HG02759 (cell line): Measurements from ENCODE around the gene TCF4.

Experiments used
- ATAC-seq: cut with Tn5 transposase; IDR thresholded peaks from one replicate; pipeline ENCODE4 v1.9.1; 2021; ENCODE audit warnings: mild to moderate bottlenecking, moderate library complexity; ENCODE audit not compliant: unreplicated experiment

TCF4 gene

GRCh38 chr18:55588111-55588869, at the start of gene TCF4:
TCF4 (minus strand) TSS chr18:55588192; CDS start chr18:55587116, 1,076 bp downstream.
- ATAC-seq: no peak

GRCh38 chr18:55637204-55637603, 49.2 kb upstream of the TCF4 start:
- ATAC-seq: no peak

GRCh38 chr18:55635439-55635838, 47.4 kb upstream of the TCF4 start:
- no peak for ATAC-seq

GRCh38 chr18:55634545-55634944, 46.6 kb upstream of the TCF4 start:
- no peak for ATAC-seq

- no peak for ATAC-seq
Measured at GRCh38 chr18:55633032-55633431, 45.0 kb upstream of the TCF4 start.

GRCh38 chr18:55629133-55629532, 41.1 kb upstream of the TCF4 start:
- ATAC-seq: no peak

- no peak for ATAC-seq
Measured at GRCh38 chr18:55627007-55627406, 39.0 kb upstream of the TCF4 start.

- no peak for ATAC-seq
Measured at GRCh38 chr18:55625901-55626300, 37.9 kb upstream of the TCF4 start.

GRCh38 chr18:55623626-55624025, 35.6 kb upstream of the TCF4 start:
- no peak for ATAC-seq

GRCh38 chr18:55610506-55610905, 22.5 kb upstream of the TCF4 start:
- ATAC-seq: no peak

- ATAC-seq: no peak
Measured at GRCh38 chr18:55609160-55609825, 21.3 kb upstream of the TCF4 start.

- ATAC-seq: no peak
Measured at GRCh38 chr18:55608497-55608896, 20.5 kb upstream of the TCF4 start.

- no peak for ATAC-seq
Measured at GRCh38 chr18:55607773-55608172, 19.8 kb upstream of the TCF4 start.

GRCh38 chr18:55605733-55606338, 17.8 kb upstream of the TCF4 start:
- peak; percentile 68 for ATAC-seq

GRCh38 chr18:55603775-55604174, 15.8 kb upstream of the TCF4 start:
- ATAC-seq: no peak

GRCh38 chr18:55593888-55594287, 5.9 kb upstream of the TCF4 start:
- no peak for ATAC-seq

GRCh38 chr18:55592572-55592971, 4.6 kb upstream of the TCF4 start:
- ATAC-seq: no peak

GRCh38 chr18:55592106-55592505, 4.1 kb upstream of the TCF4 start:
- ATAC-seq: no peak

- peak; percentile 90 for ATAC-seq
Measured at GRCh38 chr18:55589625-55590291, 1.8 kb upstream of the TCF4 start.

GRCh38 chr18:55588870-55589595, 1.0 kb upstream of the TCF4 start:
- no peak for ATAC-seq
